ENCODE measurements around the gene OR5W2.
"Not testable (repeated sequence)": the region's sequence is repeated elsewhere in the genome, so short reads cannot be mapped to it uniquely, and the experiment has no call there.

OR5W2 gene

GRCh38 chr11:55895216-55895615 lies 19.2 kb downstream of the OR5W2 start:
- no peak for DNase-seq (ENCODE audit: low read depth)
- H3K4me3 ChIP-seq (ENCODE audit: low read depth, low read length), result no peak overlapping the region
- no peak for TF ChIP-seq CTCF (conservative IDR thresholded peaks at IDR 0.05; ENCODE audit: low read depth, low read length)

- not testable (repeated sequence) for H3K4me3 ChIP-seq (ENCODE audit: low read depth, low read length)
Observed at GRCh38 chr11:55885481-55885880, 28.9 kb downstream of the OR5W2 start.

GRCh38 chr11:55884995-55885394 lies 29.4 kb downstream of the OR5W2 start:
- not testable (repeated sequence) for H3K4me3 ChIP-seq (ENCODE audit: low read depth, low read length); DNase-seq (ENCODE audit: low read depth)

More at GRCh38 chr11:55885481-55885880, 28.9 kb downstream of the OR5W2 start:
- not testable (repeated sequence) for DNase-seq (ENCODE audit: low read depth)

GRCh38 chr11:55882997-55883396 lies 31.4 kb downstream of the OR5W2 start, which contains the start of gene TRIM51:
Gene TRIM51, plus strand, starts transcription at chr11:55883297. Its CDS starts 2,132 bp downstream, at chr11:55885429.
- DNase-seq (ENCODE audit: low read depth); H3K4me3 ChIP-seq (ENCODE audit: low read depth, low read length): not testable (repeated sequence)

- not testable (repeated sequence) for DNase-seq (ENCODE audit: low read depth); H3K4me3 ChIP-seq (ENCODE audit: low read depth, low read length)
Observed at GRCh38 chr11:55873146-55873545, 41.2 kb downstream of the OR5W2 start.

- DNase-seq (ENCODE audit: low read depth); H3K4me3 ChIP-seq (ENCODE audit: low read depth, low read length): not testable (repeated sequence)
Observed at GRCh38 chr11:55872731-55873130, 41.7 kb downstream of the OR5W2 start.

- DNase-seq (ENCODE audit: low read depth); H3K4me3 ChIP-seq (ENCODE audit: low read depth, low read length): not testable (repeated sequence)
Observed at GRCh38 chr11:55867354-55867753, 47.0 kb downstream of the OR5W2 start.
